Muscle layer of colon (tissue), 2 donors: ENCODE data around the gene BCL2L11.

Source experiments
- H3K27ac ChIP-seq: one replicate; pipeline ENCODE4 v1.7.0; 2013; ENCODE audit warnings: low read depth, mild to moderate bottlenecking, low read length, moderate library complexity
- H3K27me3 ChIP-seq, 2 donors: one replicate each; pipeline ENCODE4 v1.7.0; 2013; ENCODE audit warnings: low read length in 2 of 2, mild to moderate bottlenecking in 2 of 2; ENCODE audit not compliant: insufficient read depth in 2 of 2, control insufficient read depth in 1 of 2
- H3K36me3 ChIP-seq: one replicate; pipeline ENCODE4 v1.7.0; 2013; ENCODE audit warnings: mild to moderate bottlenecking, low read length; ENCODE audit not compliant: insufficient read depth
- H3K4me1 ChIP-seq: one replicate; pipeline ENCODE4 v1.7.0; 2013; ENCODE audit warnings: mild to moderate bottlenecking, low read length; ENCODE audit not compliant: insufficient read depth
- H3K4me3 ChIP-seq, 2 donors: one replicate each; pipeline ENCODE4 v1.7.0; 2013; ENCODE audit warnings: low read length in 2 of 2, low read depth in 1 of 2, mild to moderate bottlenecking in 1 of 2, moderate library complexity in 1 of 2
- H3K9ac ChIP-seq: one replicate; pipeline ENCODE4 v1.7.0; 2013; ENCODE audit warnings: low read length
- H3K9me3 ChIP-seq: one replicate; pipeline ENCODE4 v1.7.0; 2013; ENCODE audit warnings: mild to moderate bottlenecking, low read length
- donor health status: abdominal sarcoma.
- donor health status: Adenocarcinoma of cecum.

BCL2L11 gene

GRCh38 chr2:111134055-111134454 lies 13.3 kb downstream of the BCL2L11 start:
- no peaks in the 10 kb centered on the region for H3K9me3 ChIP-seq
- no peaks in the 10 kb centered on the region for H3K27me3 ChIP-seq
- H3K9ac ChIP-seq, result no peak overlapping the region
- H3K4me3 ChIP-seq, result no peak overlapping the region
- no peaks in the 10 kb centered on the region for H3K4me1 ChIP-seq
- no peak overlapping the region for H3K27ac ChIP-seq
- no peaks in the 10 kb centered on the region for H3K36me3 ChIP-seq

- no peaks in the 10 kb centered on the region for H3K4me1 ChIP-seq
- H3K9ac ChIP-seq, result no peak overlapping the region
- H3K9me3 ChIP-seq, result no peaks in the 10 kb centered on the region
- no peak overlapping the region for H3K27ac ChIP-seq
- H3K4me3 ChIP-seq, result no peak overlapping the region
- no peaks in the 10 kb centered on the region for H3K27me3 ChIP-seq
- H3K36me3 ChIP-seq, result no peaks in the 10 kb centered on the region
These were observed 14.7 kb downstream of the BCL2L11 start for GRCh38 chr2:111135237-111135909.

- Histone ChIP-seq H3K9ac (no peak overlapping the region), H3K4me3 (no peak overlapping the region), H3K27ac (no peak overlapping the region), H3K4me1 (no peaks in the 10 kb centered on the region), H3K27me3 (no peaks in the 10 kb centered on the region), H3K9me3 (no peaks in the 10 kb centered on the region), H3K36me3 (no peaks in the 10 kb centered on the region)
These were observed 15.2 kb downstream of the BCL2L11 start for GRCh38 chr2:111135910-111136297.

GRCh38 chr2:111138839-111139238 lies 18.1 kb downstream of the BCL2L11 start:
- no peaks in the 10 kb centered on the region for H3K9me3 ChIP-seq
- H3K4me3 ChIP-seq, result no peak overlapping the region
- H3K27ac ChIP-seq, result no peak overlapping the region
- no peaks in the 10 kb centered on the region for H3K36me3 ChIP-seq
- no peaks in the 10 kb centered on the region for H3K4me1 ChIP-seq
- H3K27me3 ChIP-seq, result no peaks in the 10 kb centered on the region
- H3K9ac ChIP-seq, result no peak overlapping the region

- Histone ChIP-seq H3K4me1 (no peaks in the 10 kb centered on the region), H3K4me3 (no peak overlapping the region), H3K9ac (no peak overlapping the region), H3K9me3 (no peaks in the 10 kb centered on the region), H3K36me3 (no peaks in the 10 kb centered on the region), H3K27ac (no peak overlapping the region), H3K27me3 (no peaks in the 10 kb centered on the region)
These were observed 19.1 kb downstream of the BCL2L11 start for GRCh38 chr2:111139637-111140317.

- Histone ChIP-seq H3K27me3 (no peaks in the 10 kb centered on the region), H3K36me3 (no peaks in the 10 kb centered on the region), H3K9ac (no peak overlapping the region), H3K4me3 (no peak overlapping the region), H3K27ac (no peak overlapping the region), H3K9me3 (no peaks in the 10 kb centered on the region), H3K4me1 (no peaks in the 10 kb centered on the region)
These were observed 20.1 kb downstream of the BCL2L11 start for GRCh38 chr2:111140815-111141214.

GRCh38 chr2:111142101-111142500 lies 21.4 kb downstream of the BCL2L11 start:
- Histone ChIP-seq H3K4me3 (no peak overlapping the region), H3K36me3 (no peaks in the 10 kb centered on the region), H3K4me1 (no peaks in the 10 kb centered on the region), H3K27ac (no peak overlapping the region), H3K27me3 (no peaks in the 10 kb centered on the region), H3K9me3 (no peaks in the 10 kb centered on the region), H3K9ac (no peak overlapping the region)

- H3K9ac ChIP-seq, result no peak overlapping the region
- H3K27ac ChIP-seq, result no peak overlapping the region
- no peaks in the 10 kb centered on the region for H3K36me3 ChIP-seq
- no peak overlapping the region for H3K4me3 ChIP-seq
- no peaks in the 10 kb centered on the region for H3K27me3 ChIP-seq
- H3K4me1 ChIP-seq, result no peaks in the 10 kb centered on the region
- H3K9me3 ChIP-seq, result no peaks in the 10 kb centered on the region
These were observed 22.6 kb downstream of the BCL2L11 start for GRCh38 chr2:111143107-111143842.

- H3K27ac ChIP-seq, result no peak overlapping the region
- no peak overlapping the region for H3K9ac ChIP-seq
These were observed 23.1 kb downstream of the BCL2L11 start for GRCh38 chr2:111143843-111144198.

GRCh38 chr2:111145103-111145760 lies 24.5 kb downstream of the BCL2L11 start:
- H3K36me3 ChIP-seq, result no peaks in the 10 kb centered on the region
- no peak overlapping the region for H3K4me3 ChIP-seq
- no peak overlapping the region for H3K9ac ChIP-seq
- no peaks in the 10 kb centered on the region for H3K9me3 ChIP-seq
- H3K27ac ChIP-seq, result no peak overlapping the region
- no peaks in the 10 kb centered on the region for H3K27me3 ChIP-seq
- H3K4me1 ChIP-seq, result no peaks in the 10 kb centered on the region

More at GRCh38 chr2:111143843-111144198, 23.1 kb downstream of the BCL2L11 start:
- Histone ChIP-seq H3K4me1 (no peaks in the 10 kb centered on the region), H3K9me3 (no peaks in the 10 kb centered on the region), H3K36me3 (no peaks in the 10 kb centered on the region), H3K4me3 (no peak overlapping the region), H3K27me3 (no peaks in the 10 kb centered on the region)

GRCh38 chr2:111145951-111146350 lies 25.2 kb downstream of the BCL2L11 start:
- no peak overlapping the region for H3K4me3 ChIP-seq
- H3K9ac ChIP-seq, result no peak overlapping the region
- H3K27ac ChIP-seq, result no peak overlapping the region
- no peaks in the 10 kb centered on the region for H3K9me3 ChIP-seq
- no peaks in the 10 kb centered on the region for H3K27me3 ChIP-seq
- H3K4me1 ChIP-seq, result no peaks in the 10 kb centered on the region
- H3K36me3 ChIP-seq, result no peaks in the 10 kb centered on the region
